OCI-LY1 (cell line): ENCODE data around the gene SLC35F6.

ENCODE experiments used
- H2AFZ ChIP-seq: fragments of 200-600 bp; sonication (generic), shearing (Covaris generic); 2 replicates; pipeline ENCODE4 v1.6.0; 2014; ENCODE audit warnings: antibody characterized with exemption, mild to moderate bottlenecking, low read length
- H3F3A ChIP-seq: fragments of 200-600 bp; sonication (generic), shearing (Covaris generic); 2 replicates; pipeline ENCODE4 v1.6.0; 2014; ENCODE audit warnings: mild to moderate bottlenecking, antibody characterized with exemption, low read length, moderate library complexity; ENCODE audit not compliant: insufficient read depth
- H3K27ac ChIP-seq: fragments of 200-600 bp; sonication (generic); 2 replicates; pipeline ENCODE4 v1.5.1; 2014; ENCODE audit warnings: low read length, mixed run types, mild to moderate bottlenecking, low read depth; ENCODE audit not compliant: poor library complexity, severe bottlenecking
- H3K27me3 ChIP-seq: fragments of 200-600 bp; sonication (generic); 2 replicates; pipeline ENCODE4 v1.6.0; 2014; ENCODE audit warnings: antibody characterized with exemption, mild to moderate bottlenecking, low read length, moderate library complexity; ENCODE audit not compliant: insufficient read depth
- H3K36me3 ChIP-seq: fragments of 200-600 bp; sonication (generic); 2 replicates; pipeline ENCODE4 v1.6.1; 2014; ENCODE audit warnings: mild to moderate bottlenecking, antibody characterized with exemption, low read length, moderate library complexity, mixed read lengths; ENCODE audit not compliant: insufficient read depth
- H3K4me1 ChIP-seq: fragments of 200-600 bp; sonication (generic); 2 replicates; pipeline ENCODE4 v1.5.1; 2014; ENCODE audit warnings: mild to moderate bottlenecking, low read length, moderate library complexity; ENCODE audit not compliant: insufficient read depth, severe bottlenecking
- H3K4me2 ChIP-seq: fragments of 200-600 bp; sonication (generic), shearing (Covaris generic); 2 replicates; pipeline ENCODE4 v1.6.1; 2014; ENCODE audit warnings: low read length
- H3K4me3 ChIP-seq: fragments of 200-600 bp; sonication (generic); 2 replicates; pipeline ENCODE4 v1.5.1; 2014; ENCODE audit warnings: low read length, low read depth, mild to moderate bottlenecking, mixed read lengths; ENCODE audit not compliant: poor library complexity, severe bottlenecking
- H3K79me2 ChIP-seq: fragments of 200-600 bp; shearing (Covaris generic); 2 replicates; pipeline ENCODE4 v1.6.1; 2016; ENCODE audit warnings: mixed run types, low read length, mixed read lengths; ENCODE audit not compliant: insufficient read depth
- H3K9ac ChIP-seq: fragments of 200-600 bp; sonication (generic), shearing (Covaris generic); 2 replicates; pipeline ENCODE4 v1.6.1; 2014; ENCODE audit warnings: mild to moderate bottlenecking, low read length, mixed read lengths
- H3K9me2 ChIP-seq: fragments of 200-600 bp; sonication (generic), shearing (Covaris generic); 2 replicates; pipeline ENCODE4 v1.6.1; 2014; ENCODE audit warnings: low read depth, mild to moderate bottlenecking, low read length, mixed read lengths
- H3K9me3 ChIP-seq: fragments of 200-600 bp; shearing (Covaris generic); 2 replicates; pipeline ENCODE4 v1.6.1; 2014; ENCODE audit warnings: low read length, mixed read lengths
- H4K20me1 ChIP-seq: fragments of 200-600 bp; sonication (generic), shearing (Covaris generic); 2 replicates; pipeline ENCODE4 v1.6.0; 2016; ENCODE audit warnings: mild to moderate bottlenecking, low read length; ENCODE audit not compliant: insufficient read depth
- EZH2 ChIP-seq: fragments of 200-600 bp; sonication (generic), shearing (Covaris generic); IDR thresholded peaks from 2 replicates; pipeline ENCODE4 v1.8.0; 2017; ENCODE audit warnings: borderline replicate concordance, mixed run types, mild to moderate bottlenecking, antibody characterized with exemption, low read length, moderate library complexity, mixed read lengths
- TF ChIP-seq, protein P1 (sequence below): fragments of 200-600 bp; sonication (generic), shearing (Covaris generic); IDR thresholded peaks from 2 replicates; pipeline ENCODE4 v1.5.1; 2017; ENCODE audit warnings: mild to moderate bottlenecking, antibody characterized with exemption, low read length, moderate library complexity, mixed read lengths

Gene SLC35F6

GRCh38 chr2:26772064-26773001 is 8.2 kb downstream of the SLC35F6 start:
- TF ChIP-seq, protein P1, sequence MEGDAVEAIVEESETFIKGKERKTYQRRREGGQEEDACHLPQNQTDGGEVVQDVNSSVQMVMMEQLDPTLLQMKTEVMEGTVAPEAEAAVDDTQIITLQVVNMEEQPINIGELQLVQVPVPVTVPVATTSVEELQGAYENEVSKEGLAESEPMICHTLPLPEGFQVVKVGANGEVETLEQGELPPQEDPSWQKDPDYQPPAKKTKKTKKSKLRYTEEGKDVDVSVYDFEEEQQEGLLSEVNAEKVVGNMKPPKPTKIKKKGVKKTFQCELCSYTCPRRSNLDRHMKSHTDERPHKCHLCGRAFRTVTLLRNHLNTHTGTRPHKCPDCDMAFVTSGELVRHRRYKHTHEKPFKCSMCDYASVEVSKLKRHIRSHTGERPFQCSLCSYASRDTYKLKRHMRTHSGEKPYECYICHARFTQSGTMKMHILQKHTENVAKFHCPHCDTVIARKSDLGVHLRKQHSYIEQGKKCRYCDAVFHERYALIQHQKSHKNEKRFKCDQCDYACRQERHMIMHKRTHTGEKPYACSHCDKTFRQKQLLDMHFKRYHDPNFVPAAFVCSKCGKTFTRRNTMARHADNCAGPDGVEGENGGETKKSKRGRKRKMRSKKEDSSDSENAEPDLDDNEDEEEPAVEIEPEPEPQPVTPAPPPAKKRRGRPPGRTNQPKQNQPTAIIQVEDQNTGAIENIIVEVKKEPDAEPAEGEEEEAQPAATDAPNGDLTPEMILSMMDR, result no peak
- no peak for TF ChIP-seq EZH2
- Histone ChIP-seq H2AFZ (no peak overlapping the region), H3K4me1 (no peaks in the 10 kb centered on the region), H3K9me2 (no peaks in the 10 kb centered on the region), H3K9ac (no peak overlapping the region), H3K27me3 (no peaks in the 10 kb centered on the region), H3K27ac (no peak overlapping the region), H3K9me3 (no peaks in the 10 kb centered on the region), H3K4me3 (no peak overlapping the region), H3K36me3 (peaks cover 22% of the 10 kb centered on the region; the same call in 1 of the 2 replicates), H3K4me2 (no peak overlapping the region), H3K79me2 (no peaks in the 10 kb centered on the region), H4K20me1 (no peaks in the 10 kb centered on the region), H3F3A (no peaks in the 10 kb centered on the region)

GRCh38 chr2:26776195-26776800 is 12.2 kb downstream of the SLC35F6 start:
- Histone ChIP-seq H3K36me3 (peaks cover 58% of the 10 kb centered on the region), H3K27me3 (no peaks in the 10 kb centered on the region), H3K9ac (no peak overlapping the region), H3K4me3 (no peak overlapping the region), H3K9me3 (no peaks in the 10 kb centered on the region), H2AFZ (no peak overlapping the region), H3K27ac (no peak overlapping the region), H3K9me2 (no peaks in the 10 kb centered on the region), H3K79me2 (no peaks in the 10 kb centered on the region), H4K20me1 (no peaks in the 10 kb centered on the region), H3F3A (no peaks in the 10 kb centered on the region), H3K4me1 (no peaks in the 10 kb centered on the region), H3K4me2 (no peak overlapping the region)
- TF ChIP-seq EZH2, result no peak
- TF ChIP-seq, protein P1, result no peak

GRCh38 chr2:26778098-26778497 is 14.0 kb downstream of the SLC35F6 start:
- Histone ChIP-seq H3K27me3 (no peaks in the 10 kb centered on the region), H3K36me3 (peaks cover 60% of the 10 kb centered on the region), H3K4me2 (no peak overlapping the region), H3K9me3 (no peaks in the 10 kb centered on the region), H3F3A (no peaks in the 10 kb centered on the region), H3K79me2 (no peaks in the 10 kb centered on the region), H3K4me3 (no peak overlapping the region), H4K20me1 (no peaks in the 10 kb centered on the region), H3K9me2 (no peaks in the 10 kb centered on the region), H2AFZ (no peak overlapping the region), H3K27ac (no peak overlapping the region), H3K9ac (no peak overlapping the region), H3K4me1 (no peaks in the 10 kb centered on the region)
- no peak for TF ChIP-seq EZH2
- TF ChIP-seq, protein P1, result no peak
